OCI-LY1 (cell line): ENCODE results near the gene COQ9.

Experiments
- H2AFZ ChIP-seq: fragments of 200-600 bp; sonication (generic), shearing (Covaris generic); 2 replicates; pipeline ENCODE4 v1.6.0; 2014; ENCODE audit warnings: antibody characterized with exemption, mild to moderate bottlenecking, low read length
- H3F3A ChIP-seq: fragments of 200-600 bp; sonication (generic), shearing (Covaris generic); 2 replicates; pipeline ENCODE4 v1.6.0; 2014; ENCODE audit warnings: mild to moderate bottlenecking, antibody characterized with exemption, low read length, moderate library complexity; ENCODE audit not compliant: insufficient read depth
- H3K27ac ChIP-seq: fragments of 200-600 bp; sonication (generic); 2 replicates; pipeline ENCODE4 v1.5.1; 2014; ENCODE audit warnings: low read length, mixed run types, mild to moderate bottlenecking, low read depth; ENCODE audit not compliant: poor library complexity, severe bottlenecking
- H3K27me3 ChIP-seq: fragments of 200-600 bp; sonication (generic); 2 replicates; pipeline ENCODE4 v1.6.0; 2014; ENCODE audit warnings: antibody characterized with exemption, mild to moderate bottlenecking, low read length, moderate library complexity; ENCODE audit not compliant: insufficient read depth
- H3K36me3 ChIP-seq: fragments of 200-600 bp; sonication (generic); 2 replicates; pipeline ENCODE4 v1.6.1; 2014; ENCODE audit warnings: mild to moderate bottlenecking, antibody characterized with exemption, low read length, moderate library complexity, mixed read lengths; ENCODE audit not compliant: insufficient read depth
- H3K4me1 ChIP-seq: fragments of 200-600 bp; sonication (generic); 2 replicates; pipeline ENCODE4 v1.5.1; 2014; ENCODE audit warnings: mild to moderate bottlenecking, low read length, moderate library complexity; ENCODE audit not compliant: insufficient read depth, severe bottlenecking
- H3K4me2 ChIP-seq: fragments of 200-600 bp; sonication (generic), shearing (Covaris generic); 2 replicates; pipeline ENCODE4 v1.6.1; 2014; ENCODE audit warnings: low read length
- H3K4me3 ChIP-seq: fragments of 200-600 bp; sonication (generic); 2 replicates; pipeline ENCODE4 v1.5.1; 2014; ENCODE audit warnings: low read length, low read depth, mild to moderate bottlenecking, mixed read lengths; ENCODE audit not compliant: poor library complexity, severe bottlenecking
- H3K79me2 ChIP-seq: fragments of 200-600 bp; shearing (Covaris generic); 2 replicates; pipeline ENCODE4 v1.6.1; 2016; ENCODE audit warnings: mixed run types, low read length, mixed read lengths; ENCODE audit not compliant: insufficient read depth
- H3K9ac ChIP-seq: fragments of 200-600 bp; sonication (generic), shearing (Covaris generic); 2 replicates; pipeline ENCODE4 v1.6.1; 2014; ENCODE audit warnings: mild to moderate bottlenecking, low read length, mixed read lengths
- H3K9me2 ChIP-seq: fragments of 200-600 bp; sonication (generic), shearing (Covaris generic); 2 replicates; pipeline ENCODE4 v1.6.1; 2014; ENCODE audit warnings: low read depth, mild to moderate bottlenecking, low read length, mixed read lengths
- H3K9me3 ChIP-seq: fragments of 200-600 bp; shearing (Covaris generic); 2 replicates; pipeline ENCODE4 v1.6.1; 2014; ENCODE audit warnings: low read length, mixed read lengths
- H4K20me1 ChIP-seq: fragments of 200-600 bp; sonication (generic), shearing (Covaris generic); 2 replicates; pipeline ENCODE4 v1.6.0; 2016; ENCODE audit warnings: mild to moderate bottlenecking, low read length; ENCODE audit not compliant: insufficient read depth
- EZH2 ChIP-seq: fragments of 200-600 bp; sonication (generic), shearing (Covaris generic); IDR thresholded peaks from 2 replicates; pipeline ENCODE4 v1.8.0; 2017; ENCODE audit warnings: borderline replicate concordance, mixed run types, mild to moderate bottlenecking, antibody characterized with exemption, low read length, moderate library complexity, mixed read lengths
- TF ChIP-seq, protein P1 (sequence below): fragments of 200-600 bp; sonication (generic), shearing (Covaris generic); IDR thresholded peaks from 2 replicates; pipeline ENCODE4 v1.5.1; 2017; ENCODE audit warnings: mild to moderate bottlenecking, antibody characterized with exemption, low read length, moderate library complexity, mixed read lengths

The COQ9 gene

GRCh38 chr16:57481421-57481820 is 34.1 kb downstream of the COQ9 start:
- Histone ChIP-seq H3K4me2 (no peak overlapping the region), H4K20me1 (no peaks in the 10 kb centered on the region), H3F3A (no peaks in the 10 kb centered on the region), H3K9me2 (no peaks in the 10 kb centered on the region), H2AFZ (no peak overlapping the region), H3K4me3 (no peak overlapping the region), H3K27me3 (0 out of 2 replicates have a peak, but pooled peaks cover 6% of the 10 kb centered on the region), H3K9me3 (no peaks in the 10 kb centered on the region), H3K36me3 (no peaks in the 10 kb centered on the region), H3K9ac (no peak overlapping the region), H3K79me2 (no peaks in the 10 kb centered on the region), H3K27ac (no peak overlapping the region), H3K4me1 (peaks cover 9% of the 10 kb centered on the region)
- TF ChIP-seq, protein P1, sequence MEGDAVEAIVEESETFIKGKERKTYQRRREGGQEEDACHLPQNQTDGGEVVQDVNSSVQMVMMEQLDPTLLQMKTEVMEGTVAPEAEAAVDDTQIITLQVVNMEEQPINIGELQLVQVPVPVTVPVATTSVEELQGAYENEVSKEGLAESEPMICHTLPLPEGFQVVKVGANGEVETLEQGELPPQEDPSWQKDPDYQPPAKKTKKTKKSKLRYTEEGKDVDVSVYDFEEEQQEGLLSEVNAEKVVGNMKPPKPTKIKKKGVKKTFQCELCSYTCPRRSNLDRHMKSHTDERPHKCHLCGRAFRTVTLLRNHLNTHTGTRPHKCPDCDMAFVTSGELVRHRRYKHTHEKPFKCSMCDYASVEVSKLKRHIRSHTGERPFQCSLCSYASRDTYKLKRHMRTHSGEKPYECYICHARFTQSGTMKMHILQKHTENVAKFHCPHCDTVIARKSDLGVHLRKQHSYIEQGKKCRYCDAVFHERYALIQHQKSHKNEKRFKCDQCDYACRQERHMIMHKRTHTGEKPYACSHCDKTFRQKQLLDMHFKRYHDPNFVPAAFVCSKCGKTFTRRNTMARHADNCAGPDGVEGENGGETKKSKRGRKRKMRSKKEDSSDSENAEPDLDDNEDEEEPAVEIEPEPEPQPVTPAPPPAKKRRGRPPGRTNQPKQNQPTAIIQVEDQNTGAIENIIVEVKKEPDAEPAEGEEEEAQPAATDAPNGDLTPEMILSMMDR: no peak
- TF ChIP-seq EZH2: no peak

DNA sequence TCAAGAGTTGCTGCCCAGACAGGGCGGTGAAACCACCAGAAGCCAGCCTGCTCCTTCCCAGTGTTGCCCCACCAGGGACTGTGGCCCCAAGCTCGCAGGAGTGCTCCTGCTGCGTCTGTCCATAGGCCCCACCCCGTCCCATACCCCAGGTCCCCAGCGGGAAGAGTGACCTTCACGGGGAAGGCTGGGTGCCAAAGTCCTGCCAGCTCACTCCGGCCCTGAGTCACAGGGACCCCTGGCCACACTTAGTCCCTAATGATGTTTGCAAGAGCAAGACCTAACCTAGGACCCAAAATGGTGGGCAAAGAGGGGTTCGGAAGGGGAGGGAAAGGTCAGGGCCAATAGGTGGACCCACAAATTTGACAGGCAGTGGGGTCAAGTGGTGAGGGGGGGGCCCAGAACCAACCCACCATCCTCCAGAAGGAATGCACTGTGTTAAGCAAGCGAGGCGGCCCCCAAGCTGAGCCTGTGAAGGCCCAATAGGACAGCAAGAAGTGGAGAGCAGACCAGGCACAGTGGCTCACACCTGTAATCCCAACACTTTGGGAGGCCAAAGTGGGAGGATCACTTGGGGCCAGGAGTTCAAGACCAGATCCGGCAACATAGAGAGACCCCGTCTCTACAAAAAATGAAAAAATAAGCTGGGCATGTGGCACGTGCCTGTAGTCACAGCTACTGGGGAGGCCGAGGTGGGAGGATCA is 35.7 kb downstream of the COQ9 start:
- H4K20me1 ChIP-seq: no peaks in the 10 kb centered on the region
- H3K9ac ChIP-seq: no peak overlapping the region
- no peaks in the 10 kb centered on the region for H3K79me2 ChIP-seq
- H3K4me2 ChIP-seq: no peak overlapping the region
- H3K27me3 ChIP-seq: peaks cover 6% of the 10 kb centered on the region; the same call in 1 of the 2 replicates
- H3K27ac ChIP-seq: no peak overlapping the region
- H2AFZ ChIP-seq: no peak overlapping the region
- peaks cover 9% of the 10 kb centered on the region for H3K4me1 ChIP-seq
- no peaks in the 10 kb centered on the region for H3K9me2 ChIP-seq
- H3K36me3 ChIP-seq: no peaks in the 10 kb centered on the region
- H3K4me3 ChIP-seq: no peak overlapping the region
- H3K9me3 ChIP-seq: no peaks in the 10 kb centered on the region
- TF ChIP-seq, protein P1: no peak
- no peak for TF ChIP-seq EZH2
- no peaks in the 10 kb centered on the region for H3F3A ChIP-seq

DNA sequence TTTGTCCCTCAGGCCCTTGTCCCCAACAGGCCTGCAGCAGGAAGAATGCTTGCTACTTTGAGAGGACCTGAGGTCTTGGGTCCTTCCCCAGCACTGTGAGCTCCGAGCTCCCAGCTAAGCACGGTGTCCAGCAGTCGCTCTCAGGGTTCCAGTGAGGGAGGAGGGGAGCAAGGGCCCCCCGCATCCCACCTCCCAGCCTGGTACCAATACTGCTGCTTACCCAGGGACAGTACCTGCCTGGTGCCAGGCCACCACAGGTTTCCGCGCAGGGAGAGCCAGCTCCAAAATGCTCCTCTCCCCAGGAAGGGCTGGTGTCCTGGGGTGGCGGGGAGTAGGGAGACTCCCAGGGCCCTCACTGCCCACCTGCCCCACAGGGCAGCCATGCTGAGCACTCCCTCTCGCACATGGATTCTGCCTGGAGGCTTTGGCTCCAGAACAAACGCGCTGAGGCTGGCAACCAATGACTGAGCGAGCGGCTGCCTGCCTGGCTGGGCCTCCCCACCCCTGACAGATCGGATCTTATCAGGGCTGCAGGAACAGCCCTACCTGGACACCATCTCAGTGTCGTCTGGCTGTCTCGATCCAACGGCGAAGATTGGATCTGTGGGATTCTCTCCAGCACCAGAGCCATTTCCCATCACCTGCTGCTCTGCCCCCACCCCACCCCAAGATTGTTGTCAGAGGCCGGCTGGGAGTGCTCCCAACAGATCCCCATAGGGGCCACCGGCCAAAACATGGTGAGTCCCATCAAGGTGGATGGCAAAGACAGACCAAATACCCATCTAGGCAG is 36.6 kb downstream of the COQ9 start:
- Histone ChIP-seq H3K4me3 (no peak overlapping the region), H3K4me1 (peaks cover 9% of the 10 kb centered on the region), H2AFZ (no peak overlapping the region), H3K27me3 (peaks cover 6% of the 10 kb centered on the region; the same call in 1 of the 2 replicates), H3F3A (no peaks in the 10 kb centered on the region), H3K9ac (no peak overlapping the region), H3K9me2 (no peaks in the 10 kb centered on the region), H4K20me1 (no peaks in the 10 kb centered on the region), H3K27ac (no peak overlapping the region), H3K36me3 (no peaks in the 10 kb centered on the region), H3K79me2 (no peaks in the 10 kb centered on the region), H3K9me3 (no peaks in the 10 kb centered on the region), H3K4me2 (no peak overlapping the region)
- TF ChIP-seq, protein P1: no peak
- TF ChIP-seq EZH2: no peak
